SK-N-MC (cell line): Measurements from ENCODE around the gene RYR1.

ENCODE experiments used
- EZH2 ChIP-seq: fragments of 200-600 bp; sonication (generic); IDR thresholded peaks from one replicate; pipeline ENCODE4 v1.6.1; 2017; ENCODE audit warnings: antibody characterized with exemption
- POLR2AphosphoS5 ChIP-seq: IDR thresholded peaks from 2 replicates; pipeline ENCODE4 v1.6.1; 2012; ENCODE audit warnings: mild to moderate bottlenecking, low read depth, low read length, borderline replicate concordance

GRCh38 chr19:38563475-38563874 is 130.0 kb downstream of the RYR1 start:
- TF ChIP-seq POLR2AphosphoS5 = no peak
- no peak for TF ChIP-seq EZH2
